ENCODE results near the gene MANBA.

GRCh38 chr4:102726068-102726467 lies 34.7 kb downstream of the MANBA start:
- TF ChIP-seq CTCF (IDR thresholded peaks at IDR 0.05; ENCODE audit: insufficient read depth, low read depth, low read length), result no peak
- TF ChIP-seq EZH2 (IDR thresholded peaks at IDR 0.05; ENCODE audit: insufficient read depth, low read length), result no peak

Measured in astrocyte (in vitro differentiated cells and primary cell).